HCT116 (cell line): ENCODE measurements around the gene CERKL.

ENCODE experiments used
- EGR1 ChIP-seq: IDR thresholded peaks from 2 replicates; pipeline ENCODE4 v1.6.1; 2012; ENCODE audit warnings: low read depth
- EZH2 ChIP-seq: fragments of 200-600 bp; sonication (generic); IDR thresholded peaks from 2 replicates; pipeline ENCODE4 v1.6.1; 2017; ENCODE audit warnings: antibody characterized with exemption, mixed run types
- FOSL1 ChIP-seq: IDR thresholded peaks from 2 replicates; pipeline ENCODE4 v1.6.1; 2012; ENCODE audit warnings: low read depth
- JUND ChIP-seq: IDR thresholded peaks from 2 replicates; pipeline ENCODE4 v1.6.1; 2012
- POLR2A ChIP-seq: IDR thresholded peaks from 2 replicates; pipeline ENCODE4 v1.7.0; 2011; ENCODE audit warnings: borderline replicate concordance; ENCODE audit not compliant: insufficient read depth, insufficient read length; ENCODE audit errors: extremely low read depth
- POLR2AphosphoS5 ChIP-seq: IDR thresholded peaks from 2 replicates; pipeline ENCODE4 v1.6.1; 2011; ENCODE audit warnings: mild to moderate bottlenecking, low read depth, low read length, moderate library complexity
- RAD21 ChIP-seq: IDR thresholded peaks from 2 replicates; pipeline ENCODE4 v1.6.1; 2012; ENCODE audit warnings: low read depth, mild to moderate bottlenecking
- SP1 ChIP-seq: IDR thresholded peaks from 2 replicates; pipeline ENCODE4 v1.6.1; 2012; ENCODE audit warnings: low read depth
- SRF ChIP-seq: IDR thresholded peaks from 2 replicates; pipeline ENCODE4 v1.6.1; 2012; ENCODE audit warnings: low read depth
- TCF7L2 ChIP-seq: IDR thresholded peaks from 2 replicates; pipeline ENCODE4 v1.7.0; 2011; ENCODE audit warnings: borderline replicate concordance, inconsistent platforms; ENCODE audit not compliant: insufficient read depth, insufficient read length; ENCODE audit errors: extremely low read depth
- YY1 ChIP-seq: IDR thresholded peaks from 2 replicates; pipeline ENCODE4 v1.6.1; 2011; ENCODE audit warnings: low read length, low read depth, moderate library complexity, mild to moderate bottlenecking; ENCODE audit not compliant: insufficient replicate concordance; ENCODE audit errors: extremely low read depth
- TF ChIP-seq, protein P1 (sequence below), 3 experiments: fragments of 200-600 bp in 1 of 3; sonication (generic) in 1 of 3; IDR thresholded peaks in 2 of 3; conservative IDR thresholded peaks in 1 of 3; 2 replicates each; pipeline ENCODE4 v1.5.1; 2012 to 2017; ENCODE audit warnings: low read depth in 2 of 3, low read length in 2 of 3, antibody characterized with exemption in 1 of 3, borderline replicate concordance in 1 of 3, control low read depth in 1 of 3, mild to moderate bottlenecking in 1 of 3, mixed read lengths in 1 of 3, mixed run types in 1 of 3, moderate library complexity in 1 of 3; ENCODE audit not compliant: insufficient read depth in 1 of 3
- TF ChIP-seq, protein P2 (sequence below): IDR thresholded peaks from 2 replicates; pipeline ENCODE4 v1.6.1; 2012; ENCODE audit warnings: low read depth
- TF ChIP-seq, protein P3 (sequence below): IDR thresholded peaks from 2 replicates; pipeline ENCODE4 v1.6.1; 2012

DNA sequence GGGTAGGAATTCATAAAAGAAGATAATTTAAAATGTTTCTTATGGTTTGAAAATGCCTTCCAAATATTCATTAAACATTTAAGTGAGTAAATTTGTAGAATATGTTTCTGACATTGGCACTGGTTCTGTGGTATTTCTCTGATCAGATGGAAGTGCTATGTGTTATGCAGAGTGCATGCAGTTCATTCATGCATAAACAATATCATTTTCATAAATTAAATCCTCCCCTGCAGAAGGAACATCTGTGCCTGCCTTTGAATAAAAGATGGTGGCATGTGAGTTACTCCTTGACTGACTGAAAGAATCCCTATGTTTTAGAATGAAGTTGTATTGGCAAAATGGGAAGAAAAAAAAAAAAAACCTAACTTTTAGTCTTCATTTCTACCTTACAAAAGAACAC is 17.6 kb upstream of the CERKL start:
- TF ChIP-seq, protein P1, sequence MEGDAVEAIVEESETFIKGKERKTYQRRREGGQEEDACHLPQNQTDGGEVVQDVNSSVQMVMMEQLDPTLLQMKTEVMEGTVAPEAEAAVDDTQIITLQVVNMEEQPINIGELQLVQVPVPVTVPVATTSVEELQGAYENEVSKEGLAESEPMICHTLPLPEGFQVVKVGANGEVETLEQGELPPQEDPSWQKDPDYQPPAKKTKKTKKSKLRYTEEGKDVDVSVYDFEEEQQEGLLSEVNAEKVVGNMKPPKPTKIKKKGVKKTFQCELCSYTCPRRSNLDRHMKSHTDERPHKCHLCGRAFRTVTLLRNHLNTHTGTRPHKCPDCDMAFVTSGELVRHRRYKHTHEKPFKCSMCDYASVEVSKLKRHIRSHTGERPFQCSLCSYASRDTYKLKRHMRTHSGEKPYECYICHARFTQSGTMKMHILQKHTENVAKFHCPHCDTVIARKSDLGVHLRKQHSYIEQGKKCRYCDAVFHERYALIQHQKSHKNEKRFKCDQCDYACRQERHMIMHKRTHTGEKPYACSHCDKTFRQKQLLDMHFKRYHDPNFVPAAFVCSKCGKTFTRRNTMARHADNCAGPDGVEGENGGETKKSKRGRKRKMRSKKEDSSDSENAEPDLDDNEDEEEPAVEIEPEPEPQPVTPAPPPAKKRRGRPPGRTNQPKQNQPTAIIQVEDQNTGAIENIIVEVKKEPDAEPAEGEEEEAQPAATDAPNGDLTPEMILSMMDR (IDR thresholded peaks at IDR 0.05 in 2 of 3, conservative IDR thresholded peaks at IDR 0.05 in 1 of 3; ENCODE audit: borderline replicate concordance in 1 of 3, insufficient read depth in 1 of 3, low read depth in 2 of 3, low read length in 2 of 3), result no peak
- TF ChIP-seq, protein P2, sequence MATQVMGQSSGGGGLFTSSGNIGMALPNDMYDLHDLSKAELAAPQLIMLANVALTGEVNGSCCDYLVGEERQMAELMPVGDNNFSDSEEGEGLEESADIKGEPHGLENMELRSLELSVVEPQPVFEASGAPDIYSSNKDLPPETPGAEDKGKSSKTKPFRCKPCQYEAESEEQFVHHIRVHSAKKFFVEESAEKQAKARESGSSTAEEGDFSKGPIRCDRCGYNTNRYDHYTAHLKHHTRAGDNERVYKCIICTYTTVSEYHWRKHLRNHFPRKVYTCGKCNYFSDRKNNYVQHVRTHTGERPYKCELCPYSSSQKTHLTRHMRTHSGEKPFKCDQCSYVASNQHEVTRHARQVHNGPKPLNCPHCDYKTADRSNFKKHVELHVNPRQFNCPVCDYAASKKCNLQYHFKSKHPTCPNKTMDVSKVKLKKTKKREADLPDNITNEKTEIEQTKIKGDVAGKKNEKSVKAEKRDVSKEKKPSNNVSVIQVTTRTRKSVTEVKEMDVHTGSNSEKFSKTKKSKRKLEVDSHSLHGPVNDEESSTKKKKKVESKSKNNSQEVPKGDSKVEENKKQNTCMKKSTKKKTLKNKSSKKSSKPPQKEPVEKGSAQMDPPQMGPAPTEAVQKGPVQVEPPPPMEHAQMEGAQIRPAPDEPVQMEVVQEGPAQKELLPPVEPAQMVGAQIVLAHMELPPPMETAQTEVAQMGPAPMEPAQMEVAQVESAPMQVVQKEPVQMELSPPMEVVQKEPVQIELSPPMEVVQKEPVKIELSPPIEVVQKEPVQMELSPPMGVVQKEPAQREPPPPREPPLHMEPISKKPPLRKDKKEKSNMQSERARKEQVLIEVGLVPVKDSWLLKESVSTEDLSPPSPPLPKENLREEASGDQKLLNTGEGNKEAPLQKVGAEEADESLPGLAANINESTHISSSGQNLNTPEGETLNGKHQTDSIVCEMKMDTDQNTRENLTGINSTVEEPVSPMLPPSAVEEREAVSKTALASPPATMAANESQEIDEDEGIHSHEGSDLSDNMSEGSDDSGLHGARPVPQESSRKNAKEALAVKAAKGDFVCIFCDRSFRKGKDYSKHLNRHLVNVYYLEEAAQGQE, result no peak
- TF ChIP-seq POLR2A (no peak), YY1 (no peak), SRF (no peak), TCF7L2 (no peak), RAD21 (no peak), POLR2AphosphoS5 (no peak), EGR1 (no peak), EZH2 (no peak), SP1 (no peak), JUND (no peak), FOSL1 (no peak)
- TF ChIP-seq, protein P3, sequence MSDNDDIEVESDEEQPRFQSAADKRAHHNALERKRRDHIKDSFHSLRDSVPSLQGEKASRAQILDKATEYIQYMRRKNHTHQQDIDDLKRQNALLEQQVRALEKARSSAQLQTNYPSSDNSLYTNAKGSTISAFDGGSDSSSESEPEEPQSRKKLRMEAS, result no peak
